Jurkat, Clone E6-1 (cell line): ENCODE results near the gene DDN. TPM values are rescaled to one million over a fixed set of nuclear protein-coding genes. Genes with fewer than 3 reads are reported as not detected.

Experiments
- DNase-seq: peaks from one replicate; pipeline ENCODE4 v3.0.0-alpha.2; 2011; ENCODE audit warnings: low read depth, low spot score
- H3K4me3 ChIP-seq: 2 replicates; pipeline ENCODE4 v1.5.1; 2011; ENCODE audit warnings: mild to moderate bottlenecking, low read length, control low read depth, moderate library complexity
- polyA plus RNA-seq: library from polyadenylated mRNA; unstranded; fragments of >200 nt; gene quantifications from one replicate; pipeline ENCODE4 v1.2.1, GENCODE V29; 2012; ENCODE audit warnings: missing spikeins; ENCODE audit not compliant: insufficient read length, insufficient read depth

DDN gene
- not detected for polyA plus RNA-seq

DNA sequence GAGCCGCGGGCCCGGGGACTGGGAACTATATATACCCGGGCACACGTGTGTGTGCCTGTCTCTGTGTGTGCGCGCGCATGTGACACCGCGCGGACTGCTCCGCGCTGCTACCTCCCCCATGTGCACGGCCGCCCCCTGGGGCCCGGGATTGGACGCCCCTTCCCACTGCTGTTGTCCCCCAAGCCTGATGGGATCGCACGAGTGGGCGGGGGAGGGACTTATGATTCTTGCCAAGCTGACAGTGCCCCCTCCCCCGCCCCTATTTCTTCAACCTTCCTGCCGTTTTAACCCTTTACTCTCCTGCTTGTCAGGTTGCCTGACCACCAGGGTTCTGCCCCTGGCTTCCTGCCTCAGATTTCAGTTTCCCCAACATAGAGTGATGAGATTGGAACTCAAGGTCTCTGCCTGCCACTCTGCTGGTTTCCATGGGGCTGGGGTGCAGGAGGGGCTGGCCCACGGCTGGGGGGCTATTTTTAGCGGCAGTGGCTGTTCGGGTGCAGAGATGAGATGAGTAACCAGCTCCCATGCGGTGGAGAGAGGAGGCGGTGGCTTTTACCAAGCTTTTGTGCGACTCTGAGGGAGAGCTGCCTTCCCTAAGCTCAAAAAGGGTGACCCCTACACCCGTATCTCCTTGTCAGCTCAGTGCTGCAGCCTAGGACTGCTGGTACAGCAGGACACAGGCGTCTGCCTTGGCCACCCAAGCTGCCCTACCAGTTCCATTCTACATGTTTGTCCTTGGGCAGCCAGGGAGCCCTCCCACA is at the start of gene DDN:
Gene DDN (minus strand): TSS at position 5 of the 761 bp plus-strand sequence. CDS start 88 bp downstream, outside the sequence.
- no peak for DNase-seq
- no peak within 1 kb of the TSS for H3K4me3 ChIP-seq

DNA sequence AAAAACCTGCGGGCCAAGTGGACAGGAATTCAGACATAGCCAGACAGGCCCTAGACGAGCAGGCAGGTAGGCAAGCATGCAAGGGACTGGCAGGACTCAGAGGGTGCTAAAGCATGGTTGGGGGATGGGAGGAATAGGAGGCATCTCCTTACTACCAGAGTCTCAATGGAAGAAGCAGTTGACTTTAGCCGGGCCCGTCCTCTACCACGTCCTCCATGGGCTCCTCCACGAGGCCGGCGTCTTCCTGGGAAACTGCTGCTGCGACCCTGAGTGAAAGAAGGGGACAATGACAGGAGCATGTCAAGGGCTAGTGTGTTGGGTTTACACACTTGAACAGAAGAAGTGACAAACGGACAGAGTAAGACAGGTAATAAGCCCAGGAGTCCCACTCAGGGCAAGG is 49.8 kb upstream of the DDN start:
- no peak for DNase-seq
- no peak overlapping the region for H3K4me3 ChIP-seq

DNA sequence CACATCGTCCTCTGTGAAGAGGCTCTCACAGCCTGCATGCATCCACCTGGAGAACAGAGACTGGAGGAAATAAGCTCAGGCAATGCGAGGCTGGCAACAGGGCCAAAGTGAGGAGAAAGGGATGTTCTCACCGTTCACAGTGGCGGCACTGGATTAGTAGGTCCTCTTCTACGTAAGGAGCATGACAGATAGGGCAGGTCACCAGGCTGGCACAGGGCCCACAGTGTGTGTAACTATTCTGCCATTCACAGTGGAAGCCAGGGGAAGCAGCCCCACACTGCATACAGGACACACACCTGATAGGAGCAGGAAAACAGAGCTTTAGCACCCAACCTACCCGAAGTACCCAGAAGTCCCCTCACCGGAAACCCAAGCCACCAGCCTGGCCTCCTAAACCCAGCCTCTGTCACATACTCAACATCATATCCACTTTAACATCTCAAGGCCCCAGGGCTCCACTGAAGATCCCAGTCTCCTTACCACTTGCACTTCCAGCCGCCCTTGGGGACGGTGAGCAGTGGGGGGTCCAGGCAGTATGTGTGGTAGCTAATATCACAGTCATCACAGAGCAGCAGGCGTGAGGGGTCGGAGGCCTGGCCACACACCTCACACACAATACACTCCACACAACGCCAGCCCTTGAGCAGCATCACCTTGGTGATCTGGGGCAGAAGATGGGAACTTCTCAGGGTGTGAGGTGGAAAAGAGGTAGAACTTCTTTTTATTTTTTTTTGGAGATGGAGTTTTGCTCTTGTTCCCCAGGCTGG is 47.1 kb upstream of the DDN start:
- no peak overlapping the region for H3K4me3 ChIP-seq
- no peak for DNase-seq

DNA sequence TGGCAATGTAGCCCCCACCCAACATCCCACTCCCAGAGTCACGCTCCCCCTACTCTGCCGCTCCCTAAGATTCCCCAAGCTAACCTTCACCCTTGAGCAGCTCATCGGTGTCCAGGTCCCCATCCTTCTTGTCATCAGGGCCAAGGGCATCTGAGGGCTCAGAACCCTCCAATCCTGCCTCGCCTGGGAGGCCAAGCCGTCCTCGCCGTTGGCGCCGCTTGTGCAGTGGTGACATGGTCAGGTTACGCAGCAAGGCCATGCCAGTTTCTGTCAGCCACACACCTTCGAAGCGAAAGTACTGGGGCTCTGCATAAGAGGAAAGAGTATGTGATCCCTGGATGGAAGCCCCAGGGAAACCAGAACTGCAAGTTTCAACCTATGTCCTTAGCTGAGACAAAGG is 45.5 kb upstream of the DDN start:
- no peak overlapping the region for H3K4me3 ChIP-seq
- no peak for DNase-seq

DNA sequence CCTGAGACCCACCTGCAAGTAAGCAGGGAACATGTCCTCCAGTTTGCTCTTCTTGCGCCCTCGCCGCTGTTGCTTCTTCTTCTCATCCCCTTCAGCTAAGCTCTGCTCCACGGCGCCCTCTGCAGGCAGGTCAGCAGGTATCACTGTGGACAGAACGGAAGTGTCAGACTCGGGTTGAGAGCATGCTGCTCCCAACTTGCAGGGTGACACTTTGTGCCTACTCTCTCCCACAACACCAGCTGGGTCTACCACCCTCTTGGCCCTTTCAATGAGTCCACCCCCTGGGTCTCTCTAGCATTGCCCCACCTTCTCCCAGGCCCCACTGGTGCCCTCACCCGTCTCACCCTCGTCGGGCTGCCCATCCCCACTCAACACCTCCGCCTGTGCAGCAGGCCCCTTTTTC is 44.7 kb upstream of the DDN start:
- H3K4me3 ChIP-seq = no peak overlapping the region
- DNase-seq = peak; percentile 41

DNA sequence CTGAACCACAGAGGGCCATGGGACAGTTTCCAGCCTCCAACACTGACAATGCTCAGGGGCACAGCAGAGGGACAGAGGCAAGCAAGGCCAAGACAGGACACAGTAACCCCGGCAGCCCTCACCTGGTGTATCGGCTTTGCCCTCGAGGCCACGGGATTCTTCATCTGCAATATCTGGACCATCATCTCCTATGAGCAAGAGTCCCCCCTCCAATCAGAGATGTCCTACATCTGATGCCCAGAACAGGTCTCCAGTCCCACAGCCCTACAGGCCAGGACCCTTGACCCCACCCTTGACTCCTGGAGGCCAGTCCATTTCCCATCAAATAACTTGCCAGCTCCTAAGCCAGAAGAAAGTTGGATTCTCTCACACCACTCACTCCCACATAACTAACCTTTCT is 44.1 kb upstream of the DDN start:
- no peak overlapping the region for H3K4me3 ChIP-seq
- DNase-seq = no peak

DNA sequence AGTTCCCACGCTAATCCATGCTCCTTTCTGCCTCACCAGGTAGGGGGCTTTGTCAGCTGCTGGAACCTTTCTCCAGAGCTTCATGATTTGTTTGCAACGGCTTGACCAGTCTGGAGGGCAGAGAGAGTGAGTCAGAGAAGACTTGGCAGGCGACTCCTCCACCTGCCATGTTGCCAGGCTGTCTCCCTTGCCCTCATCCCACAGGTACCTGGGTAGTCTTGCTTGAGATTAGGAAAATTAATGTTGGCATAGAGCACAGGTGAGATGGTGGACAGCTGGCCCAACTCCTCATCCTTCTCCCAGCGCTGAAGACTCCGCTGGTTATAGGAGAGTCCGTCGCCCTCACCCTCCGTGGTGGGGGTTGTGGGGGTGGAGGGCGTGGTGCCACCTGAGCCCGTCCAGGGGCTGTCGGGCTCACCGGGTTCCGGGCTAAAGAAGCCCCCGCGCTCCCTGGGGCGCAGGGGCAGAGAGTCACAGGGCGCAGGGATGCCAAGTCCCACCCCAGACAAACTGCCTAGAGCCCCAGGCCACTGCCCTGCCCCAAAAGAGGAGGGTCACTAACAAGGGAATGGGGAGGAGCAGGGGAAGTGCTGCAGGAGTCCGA is 42.8 kb upstream of the DDN start:
- no peak for DNase-seq
- no peak overlapping the region for H3K4me3 ChIP-seq

DNA sequence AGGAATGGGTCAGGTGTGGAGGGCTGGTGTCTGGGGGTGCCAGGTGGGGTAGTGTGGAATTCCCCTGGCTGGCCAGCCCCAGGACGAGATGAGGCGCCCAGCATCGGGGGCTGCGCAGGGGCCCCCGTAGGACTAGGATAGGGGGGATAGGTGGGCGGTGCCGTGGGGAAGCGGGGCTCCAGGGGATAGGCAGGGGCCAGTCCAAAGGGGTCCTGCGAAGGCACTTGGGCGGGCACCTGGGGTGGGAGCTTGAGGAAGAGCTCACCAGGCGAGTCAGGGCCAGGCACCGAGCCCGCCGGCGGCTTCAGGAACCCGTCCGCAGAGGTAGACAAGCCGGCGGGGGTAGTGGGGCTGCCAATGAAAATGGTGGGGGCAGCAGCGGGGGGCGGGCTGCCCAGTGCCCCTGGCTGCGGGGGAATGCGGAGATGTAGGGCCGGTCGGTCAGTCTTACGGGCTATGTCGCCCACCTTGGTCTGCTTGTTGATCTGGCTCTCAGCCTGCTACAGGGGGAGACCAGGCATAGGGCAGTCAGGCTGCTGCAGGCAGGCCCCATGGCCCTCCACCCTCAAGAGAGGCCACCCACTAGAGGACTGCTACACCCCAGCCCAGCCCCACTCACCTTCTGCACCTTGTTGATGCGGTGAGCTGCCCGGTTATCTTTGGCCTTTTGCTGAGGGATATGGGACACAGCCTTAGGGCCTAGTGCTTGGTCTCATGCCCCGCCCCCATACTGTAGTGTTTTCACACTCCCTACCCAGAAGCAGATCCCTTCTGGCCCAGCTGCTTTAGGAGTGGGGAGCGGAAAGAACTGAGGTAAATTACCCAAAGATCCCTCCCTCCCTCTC is 42.1 kb upstream of the DDN start:
- no peak for DNase-seq
- H3K4me3 ChIP-seq = no peak overlapping the region

DNA sequence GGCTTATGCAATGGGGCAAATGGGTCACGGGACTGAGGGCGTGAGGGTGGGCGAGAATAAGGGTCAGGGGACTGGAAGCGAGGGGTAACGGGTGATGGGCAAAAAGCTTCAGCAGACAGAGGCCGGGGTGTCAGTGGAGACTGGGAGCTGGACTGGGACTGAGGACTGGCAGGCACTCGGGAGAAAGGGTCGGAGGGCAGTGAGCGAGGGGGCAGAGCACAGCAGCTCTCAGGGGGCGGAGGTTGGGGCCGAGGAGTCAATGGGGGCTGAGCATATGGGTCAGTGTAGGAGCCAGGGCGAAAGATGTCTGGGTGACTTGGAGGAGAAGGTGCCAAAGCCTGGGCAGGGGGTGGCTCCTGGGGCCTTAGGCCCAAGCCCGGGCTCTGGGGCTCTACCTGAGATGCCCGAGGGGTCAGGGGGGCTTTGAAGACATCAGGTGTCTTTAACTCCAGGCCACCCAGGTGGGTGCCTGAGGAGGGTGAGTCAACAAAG is 41.2 kb upstream of the DDN start:
- DNase-seq = no peak
- H3K4me3 ChIP-seq = no peak overlapping the region

DNA sequence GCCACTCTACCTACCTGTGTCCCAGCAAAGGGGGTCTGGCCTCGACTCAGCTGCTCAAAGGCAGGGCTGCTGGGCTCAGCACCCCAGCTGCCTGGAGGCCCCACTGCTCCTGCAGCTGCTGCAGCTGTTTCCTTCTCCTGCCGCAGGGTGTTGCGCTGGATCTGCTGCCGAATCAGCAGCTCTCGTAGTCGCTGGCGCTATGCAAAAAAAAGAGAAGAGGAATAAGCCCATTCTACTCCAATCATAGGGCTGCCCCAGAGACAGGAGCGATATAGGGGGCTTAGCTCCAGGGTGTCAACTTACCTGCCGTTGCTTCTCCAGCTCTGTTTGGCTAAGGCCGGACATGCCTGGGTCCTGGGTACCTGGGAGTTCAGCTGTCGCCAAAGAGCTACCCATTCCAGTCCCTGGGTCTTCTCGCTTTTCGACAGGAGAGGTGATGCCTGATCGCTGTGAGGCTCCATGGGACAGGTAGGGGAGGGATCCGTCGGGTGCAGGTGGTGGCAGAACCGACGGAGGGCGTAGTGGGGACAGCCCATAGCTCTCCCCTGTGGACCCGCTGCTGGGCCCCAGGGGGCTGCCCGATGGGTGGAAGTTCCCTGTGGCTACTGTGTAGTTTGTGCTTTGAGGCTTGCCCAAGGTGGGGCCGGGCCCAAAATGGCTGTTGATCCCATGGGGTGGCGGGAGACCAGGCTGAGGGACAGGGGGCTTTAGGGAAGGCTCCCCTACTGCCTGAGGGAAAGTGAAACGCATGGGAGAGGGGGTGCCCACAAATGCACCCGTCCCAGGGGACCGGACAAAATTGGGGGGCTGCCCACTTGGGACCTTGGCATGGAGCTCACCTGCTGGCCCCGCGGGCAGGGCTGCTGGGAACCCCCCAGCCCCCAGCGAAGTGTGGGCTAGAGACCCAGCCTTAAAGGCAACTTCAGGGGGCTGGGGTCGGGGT is 40.5 kb upstream of the DDN start:
- no peak for DNase-seq
- H3K4me3 ChIP-seq = no peak overlapping the region

DNA sequence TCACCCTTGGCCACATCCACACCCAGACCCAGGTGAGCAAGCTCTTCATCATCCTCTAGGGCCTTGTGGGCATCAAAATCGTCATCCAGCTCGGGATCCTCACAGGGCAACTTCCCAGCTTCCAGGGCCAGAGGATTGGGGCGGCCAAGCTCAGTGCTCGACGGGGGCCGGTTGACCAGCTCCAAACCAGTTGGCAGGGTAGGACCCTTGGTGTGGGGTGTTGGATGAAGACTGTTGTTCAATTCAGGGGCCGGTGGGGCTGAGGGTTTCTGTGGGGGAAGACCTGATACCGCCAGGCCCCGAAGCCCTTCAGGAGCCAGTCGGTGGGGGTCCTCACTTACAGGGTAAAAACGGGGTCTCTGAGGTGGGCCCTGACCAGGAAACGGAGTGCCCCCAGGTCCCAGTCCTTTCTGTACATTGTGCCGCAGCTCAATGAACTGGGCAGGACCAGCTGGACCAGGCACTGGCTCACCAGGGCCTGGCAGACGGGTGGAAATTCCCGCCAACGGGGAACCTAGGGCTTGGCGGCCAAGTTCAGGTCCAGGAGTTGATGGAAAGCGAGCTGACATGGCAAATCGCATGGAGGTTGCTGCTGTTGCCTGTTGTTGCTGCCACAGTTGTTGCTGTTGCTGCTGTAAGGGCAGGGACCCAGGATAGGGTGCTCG is 39.2 kb upstream of the DDN start:
- H3K4me3 ChIP-seq = no peak overlapping the region
- DNase-seq = no peak

DNA sequence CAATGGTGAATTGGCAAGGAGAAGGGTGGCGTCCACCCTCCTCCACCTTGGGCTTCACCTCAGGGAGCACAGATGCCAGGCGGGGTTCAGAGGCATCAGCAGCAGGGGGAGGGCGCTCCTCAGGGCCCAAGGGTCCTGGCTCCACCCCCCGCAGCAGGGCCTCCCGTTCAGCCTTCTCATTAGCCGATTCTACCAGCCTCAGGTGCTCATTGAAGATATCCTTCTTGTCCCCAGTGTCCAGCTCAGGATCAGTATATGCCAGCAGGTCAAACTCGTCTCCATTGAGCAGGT is 38.7 kb upstream of the DDN start:
- H3K4me3 ChIP-seq = no peak overlapping the region
- no peak for DNase-seq

DNA sequence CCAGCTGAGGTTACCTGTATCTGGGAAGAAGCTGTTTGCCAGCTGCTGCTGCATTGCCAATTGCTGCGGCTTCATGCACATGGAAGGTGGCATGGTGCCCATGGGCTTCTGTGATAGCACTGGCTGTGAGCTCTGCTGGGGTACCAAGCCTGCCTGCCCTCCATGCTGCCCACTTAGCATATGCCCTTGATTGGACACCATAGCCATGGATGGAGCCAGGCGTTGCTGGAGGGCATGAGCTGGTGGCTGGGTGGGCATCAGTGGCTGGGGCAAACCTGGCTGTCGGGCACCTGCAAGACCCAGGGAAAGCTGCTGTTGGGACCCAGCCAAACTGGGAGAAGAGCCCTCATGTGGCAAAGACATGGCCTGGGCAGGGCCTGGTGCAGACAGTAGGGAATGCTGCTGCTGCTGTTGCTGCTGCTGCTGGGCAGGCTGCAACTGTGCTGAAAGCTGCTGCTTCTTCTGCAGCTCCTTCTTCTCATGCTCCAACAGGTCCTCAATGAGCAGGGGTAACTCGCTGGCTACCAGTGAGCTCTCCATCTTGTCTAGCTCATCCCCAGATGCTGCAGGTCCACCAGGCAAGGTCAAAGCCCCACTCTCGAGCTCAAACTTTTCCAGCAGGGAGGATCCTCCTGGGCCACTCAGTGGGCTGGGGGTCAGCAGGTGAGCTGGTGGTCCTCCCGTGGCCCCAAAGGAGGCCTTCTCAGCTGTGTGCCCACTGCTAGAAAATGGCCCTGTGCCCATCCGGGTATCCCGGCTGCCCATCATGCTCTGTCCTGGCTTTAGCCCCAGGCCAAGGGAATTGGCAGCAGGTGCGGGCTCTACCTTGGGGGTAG is 38.2 kb upstream of the DDN start:
- no peak overlapping the region for H3K4me3 ChIP-seq
- no peak for DNase-seq

DNA sequence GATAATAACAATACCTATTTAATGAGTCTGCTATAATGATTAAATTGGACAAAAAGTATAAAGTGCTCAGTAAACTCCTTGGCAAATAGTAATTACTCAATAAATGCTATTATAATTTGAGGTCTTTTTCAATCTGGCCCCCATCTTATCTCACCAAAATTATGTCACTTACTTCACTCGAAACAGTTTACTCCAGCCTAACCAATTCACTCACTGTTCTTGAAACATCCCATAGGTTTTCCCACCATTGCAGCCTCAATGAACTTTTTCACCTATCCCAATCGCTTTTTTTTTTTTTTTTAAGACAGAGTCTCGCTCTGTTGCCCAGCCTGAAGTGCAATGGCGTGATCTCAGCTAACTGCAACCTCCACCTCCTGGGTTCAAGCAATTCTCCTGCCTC is 36.9 kb upstream of the DDN start:
- no peak for DNase-seq
- no peak overlapping the region for H3K4me3 ChIP-seq

DNA sequence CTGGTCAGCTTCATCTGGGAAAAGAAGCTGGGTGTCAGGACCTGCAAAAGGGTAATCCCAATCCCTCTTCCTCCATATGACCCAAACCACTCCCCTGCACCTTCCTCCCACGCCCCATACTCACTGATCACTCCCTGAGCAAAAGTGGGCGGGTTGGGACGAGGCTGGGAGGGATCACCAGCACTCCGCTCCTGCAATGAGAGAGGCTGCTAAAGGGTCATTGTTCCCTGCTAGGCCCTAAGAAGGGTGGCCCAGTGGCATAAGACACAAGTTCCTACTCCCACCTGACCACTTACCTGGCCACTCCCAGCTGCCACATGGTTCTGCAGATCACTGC is 35.1 kb upstream of the DDN start:
- no peak overlapping the region for H3K4me3 ChIP-seq
- no peak for DNase-seq

DNA sequence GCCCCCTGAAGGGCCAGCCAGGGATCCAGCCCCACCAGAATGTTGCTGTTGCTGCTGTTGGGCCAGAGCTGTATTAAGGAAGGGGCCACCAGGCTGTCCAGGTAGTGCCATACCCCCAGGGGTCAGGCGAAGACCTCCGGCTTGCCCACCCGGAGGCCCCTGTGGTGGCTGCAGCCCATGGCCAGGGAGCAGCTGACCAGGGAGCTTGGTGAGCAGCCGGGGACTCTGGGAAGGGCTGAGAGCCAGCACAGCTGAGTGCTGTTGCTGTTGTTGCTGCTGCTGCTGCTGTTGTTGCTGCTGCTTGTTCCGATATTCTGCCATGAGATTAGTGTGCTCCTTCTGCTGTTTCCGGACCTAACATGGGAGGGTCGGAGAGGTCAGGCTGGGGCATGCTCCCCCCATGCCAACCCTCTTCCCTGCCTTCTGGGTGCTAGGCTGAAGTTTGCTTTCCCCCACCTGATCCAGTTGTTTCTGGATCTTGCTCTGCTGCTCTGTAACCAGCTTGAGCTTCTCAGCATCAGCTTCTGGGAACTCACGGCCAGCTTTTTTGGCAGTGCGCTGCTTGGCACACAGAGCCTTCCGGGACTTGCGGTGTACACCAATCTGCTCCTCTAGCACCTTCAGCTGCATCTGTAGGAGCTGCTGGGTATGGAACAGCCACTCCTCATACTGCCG is 34.6 kb upstream of the DDN start:
- no peak for DNase-seq
- no peak overlapping the region for H3K4me3 ChIP-seq
